Neural cell (in vitro differentiated cells): ENCODE data around the gene DPYSL4.

ENCODE experiments used
- CTCF ChIP-seq: fragments of 450-650 bp; IDR thresholded peaks from 2 replicates; pipeline ENCODE4 v1.5.1; 2014; ENCODE audit warnings: antibody characterized with exemption, mild to moderate bottlenecking, moderate library complexity; ENCODE audit not compliant: poor library complexity, severe bottlenecking
- EZH2 ChIP-seq: fragments of 200-600, 300-800 bp; shearing (Covaris generic), sonication (generic); IDR thresholded peaks from 2 replicates; pipeline ENCODE4 v1.6.1; 2014; ENCODE audit warnings: antibody characterized with exemption, low read length, borderline replicate concordance, mild to moderate bottlenecking; ENCODE audit not compliant: insufficient read depth, poor library complexity, severe bottlenecking
- POLR2AphosphoS5 ChIP-seq: IDR thresholded peaks from 2 replicates; pipeline ENCODE4 v1.6.1; 2012
- RAD21 ChIP-seq: fragments of 450-650 bp; conservative IDR thresholded peaks from 2 replicates; pipeline ENCODE4 v1.6.1; 2014; ENCODE audit warnings: antibody characterized with exemption, mild to moderate bottlenecking, moderate library complexity

GRCh38 chr10:132243626-132244025, 56.9 kb downstream of the DPYSL4 start:
- TF ChIP-seq CTCF (no peak), EZH2 (no peak), POLR2AphosphoS5 (no peak), RAD21 (no peak)
